ENCODE data around the gene TUBA8.
"Not testable (repeated sequence)": the region's sequence is repeated elsewhere in the genome, so short reads cannot be mapped to it uniquely, and the experiment has no call there.

TUBA8 gene

GRCh38 chr22:18130018-18130417 is 19.4 kb downstream of the TUBA8 start:
- DNase-seq (ENCODE audit: low read depth in 3 of 3) = no peak

DNA sequence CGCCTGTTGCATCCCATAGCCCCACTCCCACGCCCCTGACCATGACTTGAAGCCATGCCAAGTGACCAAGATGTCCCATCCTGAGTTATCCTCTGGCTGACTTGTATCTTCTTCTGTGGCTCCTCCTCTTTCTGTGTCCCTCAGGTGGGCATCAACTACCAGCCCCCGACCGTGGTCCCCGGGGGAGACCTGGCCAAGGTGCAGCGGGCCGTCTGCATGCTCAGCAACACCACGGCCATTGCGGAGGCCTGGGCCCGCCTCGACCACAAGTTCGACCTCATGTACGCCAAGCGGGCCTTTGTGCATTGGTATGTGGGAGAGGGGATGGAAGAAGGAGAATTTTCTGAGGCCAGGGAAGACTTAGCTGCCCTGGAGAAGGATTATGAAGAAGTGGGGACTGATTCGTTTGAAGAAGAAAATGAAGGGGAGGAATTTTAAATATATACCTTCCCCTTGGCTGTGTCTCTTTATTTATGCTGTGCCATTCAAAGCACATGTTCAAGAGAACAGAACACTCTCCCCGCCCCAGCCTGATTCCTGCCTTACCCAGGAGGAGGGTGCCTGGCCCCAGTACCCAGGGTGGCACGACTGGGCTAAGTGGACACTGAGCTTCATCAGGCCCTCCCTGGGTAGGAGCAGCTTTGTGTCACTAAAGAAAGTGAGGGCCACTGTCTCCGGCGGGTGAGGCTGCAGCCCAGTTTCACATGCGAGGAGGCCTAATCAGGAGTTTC is 20.3 kb downstream of the TUBA8 start:
- no peak for DNase-seq (ENCODE audit: low read depth in 3 of 3)

DNA sequence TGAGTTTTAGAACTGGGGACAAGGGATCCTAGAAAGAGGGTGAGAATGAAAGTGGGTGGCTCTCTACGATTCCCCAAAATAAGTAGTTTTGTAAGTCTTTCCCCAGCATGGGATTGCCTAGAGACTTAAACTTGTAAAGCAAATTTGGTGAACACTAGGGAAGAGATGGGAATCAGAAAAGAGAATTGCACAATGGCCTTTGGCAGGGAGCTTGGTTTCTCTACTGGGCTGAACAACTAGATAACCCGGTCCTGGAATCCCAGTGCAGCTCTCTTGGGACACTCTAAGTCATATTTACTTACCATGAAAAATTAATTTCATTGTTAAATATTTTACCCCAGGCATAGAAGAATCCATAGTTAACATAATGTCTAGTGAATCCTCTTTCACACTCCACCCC is 22.8 kb downstream of the TUBA8 start:
- no peak for DNase-seq (ENCODE audit: low read depth in 3 of 3)

DNA sequence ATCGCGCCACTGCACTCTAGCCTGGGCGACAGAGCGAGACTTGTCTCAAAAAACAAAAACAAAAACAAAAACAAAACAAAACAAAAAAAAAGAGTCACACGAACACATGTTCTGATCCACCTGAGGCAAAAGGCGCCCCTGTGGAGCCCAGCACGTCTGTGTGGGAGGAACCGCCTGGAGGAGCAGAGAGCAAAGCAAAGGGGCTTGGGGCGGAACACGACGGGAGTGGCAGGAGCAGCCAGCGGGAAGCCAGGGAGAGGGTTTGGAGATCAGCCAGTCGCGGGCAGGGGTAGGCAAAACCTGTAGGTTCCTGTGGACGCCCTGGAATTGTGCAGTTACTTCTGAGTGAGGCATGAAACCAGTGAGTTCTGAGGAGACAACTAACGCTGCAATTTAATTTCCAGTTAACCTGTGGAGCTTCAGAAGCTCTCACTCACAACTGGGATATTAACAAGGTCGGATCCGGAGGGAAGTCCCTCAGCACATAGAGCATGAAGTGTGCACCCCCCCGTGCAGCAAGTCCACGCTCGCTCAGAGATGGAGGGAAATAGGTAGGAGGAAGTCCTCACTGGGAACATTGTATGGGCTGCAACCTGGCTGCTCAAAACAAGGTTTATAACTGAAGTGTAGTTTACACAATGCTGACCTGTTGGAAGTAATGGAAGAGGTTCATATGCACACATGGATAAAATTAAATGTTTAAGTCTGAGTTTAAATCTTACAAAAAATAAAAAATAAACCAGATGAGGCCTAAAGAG is 26.1 kb downstream of the TUBA8 start:
- DNase-seq (ENCODE audit: low read depth in 3 of 3) = no peak

DNA sequence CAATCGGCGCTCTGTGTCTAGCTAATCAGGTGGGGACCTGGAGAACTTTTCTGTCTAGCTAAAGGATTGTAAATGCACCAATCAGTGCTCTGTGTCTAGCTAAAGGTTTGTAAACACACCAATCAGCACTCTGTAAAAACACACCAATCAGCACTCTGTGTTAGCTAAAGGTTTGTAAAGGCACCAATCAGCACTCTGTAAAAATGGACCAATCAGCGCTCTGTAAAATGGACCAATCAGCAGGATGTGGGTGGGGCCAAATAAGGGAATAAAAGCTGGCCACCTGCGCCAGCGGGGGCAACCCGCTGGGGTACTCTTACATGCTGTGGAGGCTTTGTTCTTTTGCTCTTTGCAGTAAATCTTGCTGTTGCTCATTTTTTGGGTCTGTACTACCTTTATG is 30.4 kb downstream of the TUBA8 start:
- not testable (repeated sequence) for DNase-seq (ENCODE audit: low read depth in 3 of 3)

GRCh38 chr22:18144105-18144504 is 33.5 kb downstream of the TUBA8 start:
- DNase-seq (ENCODE audit: low read depth in 3 of 3) = no peak

- DNase-seq (ENCODE audit: low read depth in 3 of 3) = no peak
Measured at GRCh38 chr22:18145676-18146388, 35.2 kb downstream of the TUBA8 start.

- DNase-seq (ENCODE audit: low read depth in 3 of 3) = no peak
Measured at GRCh38 chr22:18146389-18146753, 35.8 kb downstream of the TUBA8 start.

- DNase-seq (ENCODE audit: low read depth in 3 of 3) = no peak
Measured at GRCh38 chr22:18147791-18148190, 37.2 kb downstream of the TUBA8 start.

DNA sequence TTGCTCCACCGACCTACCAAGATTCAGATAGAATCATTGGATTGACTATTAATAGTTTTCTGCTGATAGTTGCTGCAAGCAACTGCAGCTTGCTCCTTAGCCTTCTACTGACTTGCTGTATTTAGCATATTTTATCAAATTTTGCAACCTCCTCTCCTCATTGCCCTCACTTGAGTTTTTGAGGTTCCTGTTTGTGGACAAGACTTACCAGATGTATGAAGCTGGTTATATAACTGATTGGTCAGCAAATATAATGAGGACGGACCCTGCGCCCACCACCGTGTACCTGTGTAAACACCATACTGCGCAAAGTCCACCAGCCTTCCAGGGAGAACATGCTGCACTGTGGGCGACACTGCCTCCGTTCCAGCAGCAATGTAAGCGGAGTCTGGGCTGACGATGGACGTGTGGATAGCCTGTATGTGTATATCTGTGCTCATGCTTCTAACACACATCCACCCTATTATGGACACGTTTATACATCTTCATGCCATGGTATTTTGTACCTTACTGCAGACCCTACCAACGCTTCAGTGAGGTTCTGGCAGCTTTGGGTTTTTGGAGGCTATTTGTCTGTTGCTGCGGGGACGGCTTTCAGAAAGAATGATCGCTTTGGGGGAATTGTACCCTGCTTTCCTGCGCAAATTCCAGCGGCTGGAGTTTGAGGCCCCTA is 37.8 kb downstream of the TUBA8 start:
- DNase-seq (ENCODE audit: low read depth in 3 of 3) = no peak

GRCh38 chr22:18152519-18152918 is 41.9 kb downstream of the TUBA8 start:
- DNase-seq (ENCODE audit: low read depth in 3 of 3) = peak in 1 of 3 experiments; percentile 20

- DNase-seq (ENCODE audit: low read depth in 3 of 3) = no peak
Measured at GRCh38 chr22:18154821-18155390, 44.3 kb downstream of the TUBA8 start.

- not testable (repeated sequence) for DNase-seq (ENCODE audit: low read depth in 3 of 3)
Measured at GRCh38 chr22:18155546-18155945, 44.9 kb downstream of the TUBA8 start.

GRCh38 chr22:18156878-18157713 is 46.5 kb downstream of the TUBA8 start:
- DNase-seq (ENCODE audit: low read depth in 3 of 3) = no peak

- no peak for DNase-seq (ENCODE audit: low read depth in 3 of 3)
Measured at GRCh38 chr22:18157714-18158028, 47.1 kb downstream of the TUBA8 start.

- DNase-seq (ENCODE audit: low read depth in 3 of 3) = not testable (repeated sequence)
Measured at GRCh38 chr22:18160641-18161040, 50.0 kb downstream of the TUBA8 start.

GRCh38 chr22:18163843-18164242 is 53.2 kb downstream of the TUBA8 start:
- not testable (repeated sequence) for DNase-seq (ENCODE audit: low read depth in 3 of 3)

DNA sequence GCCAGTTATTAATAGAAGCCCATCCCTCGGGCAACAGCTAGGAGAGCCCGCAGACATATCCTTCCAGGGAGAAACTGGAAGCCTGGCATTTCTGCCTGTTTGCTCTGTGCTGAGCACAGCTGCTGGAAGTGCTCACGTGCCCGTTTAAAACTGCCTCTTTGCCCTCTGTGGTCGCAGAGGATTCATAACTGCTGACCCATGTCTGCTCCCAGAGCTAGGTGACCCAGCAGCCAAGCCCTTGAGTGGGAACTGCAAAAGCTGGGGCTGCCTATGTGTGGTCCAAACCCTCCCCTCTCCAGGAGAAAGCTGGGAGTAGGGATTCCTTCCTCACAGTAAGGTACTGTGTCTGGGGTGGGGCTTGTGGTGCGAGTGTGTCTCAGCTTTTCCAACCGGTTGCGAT is 54.0 kb downstream of the TUBA8 start:
- DNase-seq (ENCODE audit: low read depth in 3 of 3) = not testable (repeated sequence)

- not testable (repeated sequence) for DNase-seq (ENCODE audit: low read depth in 3 of 3)
Measured at GRCh38 chr22:18165356-18165755, 54.7 kb downstream of the TUBA8 start.

GRCh38 chr22:18170284-18170683 is 59.7 kb downstream of the TUBA8 start:
- DNase-seq (ENCODE audit: low read depth in 3 of 3) = not testable (repeated sequence)

GRCh38 chr22:18172203-18172602 is 61.6 kb downstream of the TUBA8 start:
- not testable (repeated sequence) for DNase-seq (ENCODE audit: low read depth in 3 of 3)
